ENCODE data around the gene TMPRSS5. TPM values are rescaled to one million over a fixed set of nuclear protein-coding genes. Genes with fewer than 3 reads are reported as not detected.

The TMPRSS5 gene
- total and polyA plus RNA-seq, 10 of the 15 experiments (the other 5 are each of a cell fraction or from before 2014, with no cell fraction given), result 0.05 to 0.85 (median 0.34) TPM; not detected in 2

GRCh38 chr11:113724778-113725177 is 18.7 kb upstream of the TMPRSS5 start:
- Histone ChIP-seq H3K4me2 (ENCODE audit: control insufficient read depth, insufficient read depth) (no peak overlapping the region), H3K79me2 (ENCODE audit: control insufficient read depth, insufficient read depth, low read length) (no peaks in the 10 kb centered on the region), H4K20me1 (ENCODE audit: control insufficient read depth, insufficient read depth) (no peaks in the 10 kb centered on the region), H3K9me3 (replicated peaks; ENCODE audit: control insufficient read depth, insufficient read depth, low read length) (no peaks in the 10 kb centered on the region), H3K4me3 (no peak overlapping the region), H2AFZ (ENCODE audit: control insufficient read depth, low read depth, low read length) (no peak overlapping the region), H3K36me3 (ENCODE audit: control insufficient read depth in 2 of 2, insufficient read depth in 2 of 2, low read length in 1 of 2) (no peaks in the 10 kb centered on the region), H3K27ac (ENCODE audit: control insufficient read depth, insufficient read depth) (no peak overlapping the region), H3K9ac (ENCODE audit: control insufficient read depth, insufficient read depth, low read length) (no peak overlapping the region), H3K4me1 (ENCODE audit: control insufficient read depth, insufficient read depth, low read length) (no peaks in the 10 kb centered on the region), H3K27me3 (replicated peaks in 1 of 2; ENCODE audit: control insufficient read depth in 2 of 2, insufficient read depth in 2 of 2, low read length in 1 of 2) (no peaks in the 10 kb centered on the region)
- in situ Hi-C loops (cut with MboI) (no loop called here), intact Hi-C loops (cut with micrococcal nuclease; ENCODE audit: unreplicated experiment) (no loop called here)
- DNase-seq (ENCODE audit: low read depth, low spot score) (no peak), ATAC-seq (no peak), FAIRE-seq (no peak)
- no TSS peak for BruUV-seq (replicated peaks)
- CTCF ChIA-PET, result no interaction called here
- SMC1A ChIA-PET (ENCODE audit: uncharacterized antibody, unreplicated experiment), result interaction anchor here (1.1 kb wide), 1 partner anchor 14 kb away, joined by 3 read pairs; no protein-coding TSS in a partner anchor
- 55% methylated on average over 3 of the region's 3 CpGs for WGBS (ENCODE audit: insufficient coverage, insufficient replicate concordance, low lambda C conversion rate, missing lambda C conversion rate)
- RAD21 ChIA-PET (ENCODE audit: unreplicated experiment), result no interaction called here
- POLR2A ChIA-PET, result no interaction called here
- TF ChIP-seq EZH2 (IDR thresholded peaks at IDR 0.05; ENCODE audit: borderline replicate concordance, control insufficient read depth, low read depth, low read length), result no peak
- TF ChIP-seq ZSCAN29 (IDR thresholded peaks at IDR 0.05), result no peak
- TF ChIP-seq MEF2B (IDR thresholded peaks at IDR 0.05; ENCODE audit: partially characterized antibody, poor library complexity, severe bottlenecking), result no peak
- TF ChIP-seq FOS (IDR thresholded peaks at IDR 0.05; ENCODE audit: borderline replicate concordance, extremely low read depth, insufficient read length), result no peak
- no peak for TF ChIP-seq MAX (IDR thresholded peaks at IDR 0.05; ENCODE audit: low read depth, low read length)
- TF ChIP-seq EP300 (IDR thresholded peaks at IDR 0.05; ENCODE audit: borderline replicate concordance in 1 of 2, control insufficient read depth in 1 of 2, low read depth in 2 of 2, low read length in 2 of 2), result no peak
- TF ChIP-seq PAX5 (IDR thresholded peaks at IDR 0.05; ENCODE audit: borderline replicate concordance, low read depth, low read length), result no peak
- no peak for TF ChIP-seq NFYB (IDR thresholded peaks at IDR 0.05; ENCODE audit: insufficient read depth, low read depth, low read length)
- no peak for TF ChIP-seq E4F1 (IDR thresholded peaks at IDR 0.05; ENCODE audit: borderline replicate concordance, partially characterized antibody)
- no peak for TF ChIP-seq HCFC1 (IDR thresholded peaks at IDR 0.05; ENCODE audit: low read length)
- TF ChIP-seq RBBP5 (conservative IDR thresholded peaks at IDR 0.05), result no peak
- TF ChIP-seq GATAD2B (conservative IDR thresholded peaks at IDR 0.05; ENCODE audit: low read depth), result no peak
- TF ChIP-seq HDAC2 (IDR thresholded peaks at IDR 0.05), result no peak
- TF ChIP-seq RB1 (IDR thresholded peaks at IDR 0.05; ENCODE audit: borderline replicate concordance), result no peak
- TF ChIP-seq ZBTB4 (CRISPR knock-in tag; IDR thresholded peaks at IDR 0.05), result no peak
- no peak for TF ChIP-seq ZNF217 (IDR thresholded peaks at IDR 0.05)
- TF ChIP-seq NR2C1 (IDR thresholded peaks at IDR 0.05), result no peak
- TF ChIP-seq SMC3 (IDR thresholded peaks at IDR 0.05; ENCODE audit: borderline replicate concordance, low read length), result no peak
- TF ChIP-seq RUNX3 (IDR thresholded peaks at IDR 0.05; ENCODE audit: low read length), result no peak

All from GM12878 (cell line).